SK-MEL-5 (cell line): ENCODE data around the gene NBAS. TPM values are rescaled to one million over a fixed set of nuclear protein-coding genes. Genes with fewer than 3 reads are reported as not detected.
"Not testable (repeated sequence)": the region's sequence is repeated elsewhere in the genome, so short reads cannot be mapped to it uniquely, and the experiment has no call there.

Experiments used
- DNase-seq: peaks from one replicate; pipeline ENCODE4 v3.0.0-alpha.2; 2016; ENCODE audit warnings: low read depth, low spot score
- in situ Hi-C: cut with HindIII; loops from 2 replicates; pipeline ENCODE4 v1.10.0; 2016; ENCODE audit warnings: low sequenced_read_pairs, high pct_unique_total_duplicates, low pct_unique_long_range_greater_than_20kb
- total RNA-seq: library from RNA; depleted of rRNA; stranded (reverse); fragments of >200 nt; shearing (Covaris generic); gene quantifications from 2 replicates; pipeline ENCODE4 v1.2.3, GENCODE V29; 2014

Gene NBAS
- total RNA-seq, 1 experiment from 2014 or later = 59.4 TPM

GRCh38 chr2:15284614-15285013 lies 276.5 kb downstream of the NBAS start:
- DNase-seq = no peak
- in situ Hi-C loops = no loop called here

GRCh38 chr2:15281681-15282080 lies 279.5 kb downstream of the NBAS start:
- no peak for DNase-seq
- in situ Hi-C loops = no loop called here

- in situ Hi-C loops = no loop called here
- DNase-seq = no peak
These were observed 281.8 kb downstream of the NBAS start for GRCh38 chr2:15279201-15279876.

- no peak for DNase-seq
- in situ Hi-C loops = no loop called here
These were observed 282.8 kb downstream of the NBAS start for GRCh38 chr2:15278296-15278695.

- in situ Hi-C loops = no loop called here
- DNase-seq = no peak
These were observed 285.8 kb downstream of the NBAS start for GRCh38 chr2:15275346-15275745.

GRCh38 chr2:15273452-15273851 lies 287.7 kb downstream of the NBAS start:
- in situ Hi-C loops = no loop called here
- no peak for DNase-seq

- in situ Hi-C loops = no loop called here
- no peak for DNase-seq
These were observed 288.2 kb downstream of the NBAS start for GRCh38 chr2:15272942-15273341.

- no peak for DNase-seq
- in situ Hi-C loops = no loop called here
These were observed 289.1 kb downstream of the NBAS start for GRCh38 chr2:15271941-15272542.

GRCh38 chr2:15271276-15271675 lies 289.9 kb downstream of the NBAS start:
- no peak for DNase-seq
- in situ Hi-C loops = no loop called here

GRCh38 chr2:15269043-15269442 lies 292.1 kb downstream of the NBAS start:
- in situ Hi-C loops = no loop called here
- DNase-seq = no peak

- in situ Hi-C loops = no loop called here
These were observed 295.2 kb downstream of the NBAS start for GRCh38 chr2:15265889-15266288.

GRCh38 chr2:15263976-15264685 lies 297.0 kb downstream of the NBAS start:
- in situ Hi-C loops = no loop called here
- DNase-seq = no peak

More at GRCh38 chr2:15265889-15266288, 295.2 kb downstream of the NBAS start:
- DNase-seq = no peak

GRCh38 chr2:15262792-15263191 lies 298.3 kb downstream of the NBAS start:
- DNase-seq = no peak
- in situ Hi-C loops = no loop called here

GRCh38 chr2:15260835-15261234 lies 300.3 kb downstream of the NBAS start:
- DNase-seq = no peak
- in situ Hi-C loops = no loop called here

GRCh38 chr2:15260196-15260595 lies 300.9 kb downstream of the NBAS start:
- no peak for DNase-seq
- in situ Hi-C loops = no loop called here

GRCh38 chr2:15259356-15259756 lies 301.8 kb downstream of the NBAS start:
- in situ Hi-C loops = no loop called here
- DNase-seq = no peak

GRCh38 chr2:15258385-15258784 lies 302.7 kb downstream of the NBAS start:
- DNase-seq, in situ Hi-C loops: not testable (repeated sequence)

GRCh38 chr2:15253835-15254286 lies 307.3 kb downstream of the NBAS start:
- DNase-seq = no peak
- in situ Hi-C loops = no loop called here

GRCh38 chr2:15253247-15253646 lies 307.9 kb downstream of the NBAS start:
- no peak for DNase-seq
- in situ Hi-C loops = no loop called here
